Measurements from ENCODE around the gene GSTM2. TPM values are rescaled to one million over a fixed set of nuclear protein-coding genes. Genes with fewer than 3 reads are reported as not detected.

The GSTM2 gene
- total RNA-seq, 1 experiment from 2014 or later: 10.2 TPM

GRCh38 chr1:109639841-109640184 lies 28.0 kb upstream of the GSTM2 start:
- intact Hi-C loops (cut with micrococcal nuclease; ENCODE audit: unreplicated experiment): loop anchor here (5.0 kb wide), 1 partner anchor 342 kb away; the partner anchor contains the start of gene AHCYL1
- TF ChIP-seq TCF7L2 (IDR thresholded peaks at IDR 0.05; ENCODE audit: low read depth, low read length): no peak
- TF ChIP-seq POLR2AphosphoS5 (IDR thresholded peaks at IDR 0.05; ENCODE audit: low read depth, low read length): no peak
- in situ Hi-C loops (cut with HindIII; ENCODE audit: low pct_unique_long_range_greater_than_20kb, low sequenced_read_pairs): no loop called here
- H3K9me3 ChIP-seq (ENCODE audit: control insufficient read depth, insufficient read depth, low read depth, low read length): no peaks in the 10 kb centered on the region
- POLR2A ChIA-PET: interaction anchor here (0.9 kb wide), 1 partner anchor 28 kb away, joined by 3 read pairs; the partner anchor contains the start of gene GSTM2
- DNase-seq (ENCODE audit: low read depth, low spot score) (no peak), ATAC-seq (no peak)
- no peaks in the 10 kb centered on the region for H3K27me3 ChIP-seq (ENCODE audit: control insufficient read depth, insufficient read depth, low read length)
- H3K4me3 ChIP-seq (ENCODE audit: low read depth in 2 of 2, low read length in 2 of 2): no peak overlapping the region
- BruUV-seq (replicated peaks): no TSS peak
- H3K4me1 ChIP-seq (ENCODE audit: control insufficient read depth, insufficient read depth, low read length): peaks cover 6% of the 10 kb centered on the region
- no peak overlapping the region for H3K27ac ChIP-seq (ENCODE audit: low read length)
- CTCF ChIA-PET: interaction anchor here (0.6 to 2.6 kb wide), 9 partner anchors 9 to 344 kb away, joined by 3 to 18 read pairs (median 5); partner anchors contain the start of genes AHCYL1 and GNAI3
- no peaks in the 10 kb centered on the region for H3K36me3 ChIP-seq (ENCODE audit: control insufficient read depth, insufficient read depth, low read length)

GRCh38 chr1:109640285-109640865 lies 27.5 kb upstream of the GSTM2 start:
- in situ Hi-C loops (cut with HindIII; ENCODE audit: low pct_unique_long_range_greater_than_20kb, low sequenced_read_pairs): no loop called here
- no TSS peak for BruUV-seq (replicated peaks)

GRCh38 chr1:109641078-109641740 lies 26.6 kb upstream of the GSTM2 start:
- Histone ChIP-seq H3K27me3 (ENCODE audit: control insufficient read depth, insufficient read depth, low read length) (no peaks in the 10 kb centered on the region), H3K4me3 (ENCODE audit: low read depth in 2 of 2, low read length in 2 of 2) (no peak overlapping the region), H3K9me3 (ENCODE audit: control insufficient read depth, insufficient read depth, low read depth, low read length) (no peaks in the 10 kb centered on the region), H3K36me3 (ENCODE audit: control insufficient read depth, insufficient read depth, low read length) (no peaks in the 10 kb centered on the region), H3K27ac (ENCODE audit: low read length) (no peak overlapping the region), H3K4me1 (ENCODE audit: control insufficient read depth, insufficient read depth, low read length) (peaks cover 8% of the 10 kb centered on the region)
- ChIA-PET CTCF (interaction anchor here (0.5 to 2.6 kb wide), 5 partner anchors 11 to 361 kb away, joined by 4 to 18 read pairs (median 4); partner anchors contain the start of gene AHCYL1), POLR2A (no interaction called here)
- in situ Hi-C loops (cut with HindIII; ENCODE audit: low pct_unique_long_range_greater_than_20kb, low sequenced_read_pairs): no loop called here
- intact Hi-C loops (cut with micrococcal nuclease; ENCODE audit: unreplicated experiment): loop anchor here (5.0 kb wide), 1 partner anchor 341 kb away; the partner anchor contains the start of gene AHCYL1
- no peak for DNase-seq (ENCODE audit: low read depth, low spot score)
- BruUV-seq (replicated peaks): no TSS peak
- ATAC-seq: no peak
- no peak for TF ChIP-seq CTCF (IDR thresholded peaks at IDR 0.05)
- TF ChIP-seq SIN3A (IDR thresholded peaks at IDR 0.05; ENCODE audit: borderline replicate concordance, insufficient read depth, low read depth, low read length): no peak
- TF ChIP-seq REST (IDR thresholded peaks at IDR 0.05; ENCODE audit: insufficient read depth in 1 of 2, low read depth in 2 of 2, low read length in 1 of 2): no peak
- no peak for TF ChIP-seq TCF7L2 (IDR thresholded peaks at IDR 0.05; ENCODE audit: low read depth, low read length)
- TF ChIP-seq POLR2AphosphoS5 (IDR thresholded peaks at IDR 0.05; ENCODE audit: low read depth, low read length): no peak

More at GRCh38 chr1:109640285-109640865, 27.5 kb upstream of the GSTM2 start:
- H3K4me3 ChIP-seq (ENCODE audit: low read depth in 2 of 2, low read length in 2 of 2): no peak overlapping the region
- intact Hi-C loops (cut with micrococcal nuclease; ENCODE audit: unreplicated experiment): loop anchor here (5.0 kb wide), 1 partner anchor 342 kb away; the partner anchor contains the start of gene AHCYL1
- no peaks in the 10 kb centered on the region for H3K9me3 ChIP-seq (ENCODE audit: control insufficient read depth, insufficient read depth, low read depth, low read length)
- DNase-seq (ENCODE audit: low read depth, low spot score) (peak; percentile 64), ATAC-seq (peak; percentile 64)
- peaks cover 8% of the 10 kb centered on the region for H3K4me1 ChIP-seq (ENCODE audit: control insufficient read depth, insufficient read depth, low read length)
- H3K27me3 ChIP-seq (ENCODE audit: control insufficient read depth, insufficient read depth, low read length): no peaks in the 10 kb centered on the region
- POLR2A ChIA-PET: interaction anchor here (0.9 kb wide), 1 partner anchor 27 kb away, joined by 3 read pairs; the partner anchor contains the start of gene GSTM2
- TF ChIP-seq SIN3A (IDR thresholded peaks at IDR 0.05; ENCODE audit: borderline replicate concordance, insufficient read depth, low read depth, low read length) (no peak), CTCF (IDR thresholded peaks at IDR 0.05) (peak; percentile 91)
- H3K36me3 ChIP-seq (ENCODE audit: control insufficient read depth, insufficient read depth, low read length): no peaks in the 10 kb centered on the region
- CTCF ChIA-PET: interaction anchor here (0.6 to 2.6 kb wide), 10 partner anchors 10 to 361 kb away, joined by 3 to 18 read pairs (median 4); partner anchors contain the start of genes AHCYL1 and GNAI3
- H3K27ac ChIP-seq (ENCODE audit: low read length): no peak overlapping the region

All from Panc1 (cell line).